Karpas-422 (cell line): ENCODE data around the gene HHLA2. TPM values are rescaled to one million over a fixed set of nuclear protein-coding genes. Genes with fewer than 3 reads are reported as not detected.
"Not testable (repeated sequence)": the region's sequence is repeated elsewhere in the genome, so short reads cannot be mapped to it uniquely, and the experiment has no call there.

Experiments
- DNase-seq: peaks from one replicate; pipeline ENCODE4 v3.0.0-alpha.2; 2015
- H2AFZ ChIP-seq: fragments of 200-600 bp; sonication (generic); 2 replicates; pipeline ENCODE4 v1.6.1; 2014; ENCODE audit warnings: antibody characterized with exemption, low read length, mixed read lengths
- H3K27ac ChIP-seq: fragments of 200-600 bp; sonication (generic); 2 replicates; pipeline ENCODE4 v1.5.1; 2014; ENCODE audit warnings: mild to moderate bottlenecking, low read length, moderate library complexity
- H3K27me3 ChIP-seq: fragments of 200-600 bp; sonication (generic); 2 replicates; pipeline ENCODE4 v1.6.1; 2014; ENCODE audit warnings: low read length, mixed read lengths
- H3K36me3 ChIP-seq: fragments of 200-600 bp; sonication (generic); 2 replicates; pipeline ENCODE4 v1.6.1; 2014; ENCODE audit warnings: low read length, mixed read lengths; ENCODE audit not compliant: insufficient read depth
- H3K4me1 ChIP-seq: fragments of 200-600 bp; sonication (generic); 2 replicates; pipeline ENCODE4 v1.6.1; 2014; ENCODE audit warnings: mild to moderate bottlenecking, low read length, mixed read lengths
- H3K4me2 ChIP-seq: fragments of 200-600 bp; sonication (generic); 2 replicates; pipeline ENCODE4 v1.6.1; 2014; ENCODE audit warnings: low read length, low read depth, mild to moderate bottlenecking; ENCODE audit not compliant: poor library complexity, severe bottlenecking
- H3K4me3 ChIP-seq: fragments of 200-600 bp; sonication (generic); 2 replicates; pipeline ENCODE4 v1.5.1; 2014; ENCODE audit warnings: mild to moderate bottlenecking, antibody characterized with exemption, low read length, mixed read lengths
- H3K79me2 ChIP-seq: fragments of 200-600 bp; sonication (generic); 2 replicates; pipeline ENCODE4 v1.6.1; 2014; ENCODE audit warnings: mild to moderate bottlenecking, low read length, mixed read lengths
- H3K9ac ChIP-seq: fragments of 200-600 bp; sonication (generic); 2 replicates; pipeline ENCODE4 v1.6.0; 2014; ENCODE audit warnings: low read length
- H3K9me2 ChIP-seq: fragments of 200-600 bp; sonication (generic), shearing (Covaris generic); replicated peaks from 2 replicates; pipeline ENCODE4 v1.6.0; 2014; ENCODE audit warnings: mild to moderate bottlenecking, low read length, moderate library complexity; ENCODE audit not compliant: insufficient read depth
- H3K9me3 ChIP-seq: fragments of 300-700, 200-600 bp; sonication (generic); 2 replicates; pipeline ENCODE4 v1.6.1; 2014; ENCODE audit warnings: low read length, mixed read lengths
- H4K20me1 ChIP-seq: fragments of 200-600 bp; sonication (generic); 2 replicates; pipeline ENCODE4 v1.6.1; 2014; ENCODE audit warnings: mild to moderate bottlenecking, antibody characterized with exemption, low read length, low read depth; ENCODE audit not compliant: insufficient read depth
- total RNA-seq: library from RNA; depleted of rRNA; stranded (reverse); fragments of >200 nt; shearing (Covaris generic); gene quantifications from 2 replicates; pipeline ENCODE4 v1.2.3, GENCODE V29; 2014; ENCODE audit warnings: low replicate concordance

Gene HHLA2
- total RNA-seq, 1 experiment from 2014 or later, result not detected

DNA sequence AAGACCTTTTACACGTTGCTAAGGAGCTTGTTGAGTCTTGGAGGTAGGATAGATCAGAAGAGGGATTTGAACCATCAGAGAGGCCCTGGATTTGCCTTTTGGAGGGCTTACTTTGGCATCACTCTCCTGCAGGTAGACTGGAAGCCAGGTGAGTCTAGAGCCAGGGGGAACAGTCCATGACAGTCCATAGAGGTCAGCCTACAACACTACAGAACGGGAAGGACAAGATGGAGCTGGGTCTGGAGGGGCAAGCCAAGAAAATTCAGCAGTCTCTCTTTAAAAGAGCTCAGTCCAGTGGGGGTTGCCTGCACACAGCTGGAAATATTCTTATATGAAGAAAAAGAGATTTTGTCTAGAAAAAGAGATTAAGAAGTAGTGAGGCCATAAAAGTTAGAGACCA lies 60.7 kb downstream of the HHLA2 start:
- Histone ChIP-seq H3K36me3 (no peaks in the 10 kb centered on the region), H3K27me3 (no peaks in the 10 kb centered on the region)
- DNase-seq, result no peak

DNA sequence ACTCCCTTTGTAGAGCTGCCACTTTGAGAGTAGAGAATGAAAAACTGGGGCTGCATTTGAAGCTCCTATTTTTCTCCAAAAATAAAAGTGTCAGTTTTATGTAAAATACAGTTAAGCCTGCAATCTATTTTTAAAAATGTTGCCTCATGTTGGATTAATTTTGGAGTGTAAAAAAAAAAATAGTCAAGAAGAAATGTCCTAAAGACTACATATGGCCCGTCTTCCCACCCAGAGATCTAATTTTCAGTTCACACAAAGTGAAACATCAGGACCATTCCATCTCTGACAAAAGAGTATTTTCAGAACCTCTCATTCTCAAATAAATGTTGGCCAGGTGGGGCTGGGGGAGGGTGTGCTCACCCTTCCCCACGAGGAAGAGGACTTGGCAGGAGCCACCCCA lies 62.7 kb downstream of the HHLA2 start:
- Histone ChIP-seq H3K27me3 (no peaks in the 10 kb centered on the region), H3K4me1 (no peaks in the 10 kb centered on the region), H3K9me2 (no peaks in the 10 kb centered on the region), H3K27ac (no peak overlapping the region), H3K9ac (no peak overlapping the region), H3K4me2 (no peak overlapping the region), H4K20me1 (no peaks in the 10 kb centered on the region), H3K79me2 (no peaks in the 10 kb centered on the region), H3K36me3 (no peaks in the 10 kb centered on the region), H2AFZ (no peak overlapping the region), H3K4me3 (no peak overlapping the region), H3K9me3 (no peaks in the 10 kb centered on the region)
- no peak for DNase-seq

More for the DNA sequence above, 60.7 kb downstream of the HHLA2 start:
- H3K4me2 ChIP-seq, result no peak overlapping the region
- no peaks in the 10 kb centered on the region for H3K4me1 ChIP-seq
- no peaks in the 10 kb centered on the region for H3K79me2 ChIP-seq
- H3K9ac ChIP-seq, result no peak overlapping the region
- no peaks in the 10 kb centered on the region for H3K9me2 ChIP-seq
- H3K4me3 ChIP-seq, result no peak overlapping the region
- no peaks in the 10 kb centered on the region for H4K20me1 ChIP-seq
- no peak overlapping the region for H2AFZ ChIP-seq
- no peak overlapping the region for H3K27ac ChIP-seq
- no peaks in the 10 kb centered on the region for H3K9me3 ChIP-seq

GRCh38 chr3:108376026-108376425 lies 79.7 kb downstream of the HHLA2 start:
- H4K20me1 ChIP-seq, result no peaks in the 10 kb centered on the region
- H3K9me3 ChIP-seq, result no peaks in the 10 kb centered on the region
- no peaks in the 10 kb centered on the region for H3K36me3 ChIP-seq
- H3K4me3 ChIP-seq, result no peak overlapping the region
- H3K27me3 ChIP-seq, result no peaks in the 10 kb centered on the region
- no peak for DNase-seq
- H3K9ac ChIP-seq, result no peak overlapping the region
- no peak overlapping the region for H3K4me2 ChIP-seq
- H3K4me1 ChIP-seq, result no peaks in the 10 kb centered on the region
- no peak overlapping the region for H3K27ac ChIP-seq
- H3K9me2 ChIP-seq, result no peaks in the 10 kb centered on the region
- no peaks in the 10 kb centered on the region for H3K79me2 ChIP-seq
- H2AFZ ChIP-seq, result no peak overlapping the region

- no peaks in the 10 kb centered on the region for H4K20me1 ChIP-seq
- H3K4me1 ChIP-seq, result no peaks in the 10 kb centered on the region
These were observed 81.0 kb downstream of the HHLA2 start for GRCh38 chr3:108377384-108377783.

GRCh38 chr3:108378153-108378951 lies 82.0 kb downstream of the HHLA2 start:
- Histone ChIP-seq H3K79me2 (no peaks in the 10 kb centered on the region), H2AFZ (no peak overlapping the region), H4K20me1 (no peaks in the 10 kb centered on the region), H3K27me3 (no peaks in the 10 kb centered on the region), H3K4me1 (no peaks in the 10 kb centered on the region), H3K9ac (no peak overlapping the region), H3K4me3 (no peak overlapping the region), H3K4me2 (no peak overlapping the region), H3K27ac (no peak overlapping the region), H3K9me3 (no peaks in the 10 kb centered on the region), H3K36me3 (no peaks in the 10 kb centered on the region), H3K9me2 (no peaks in the 10 kb centered on the region)
- DNase-seq, result peak; percentile 2

More at GRCh38 chr3:108377384-108377783, 81.0 kb downstream of the HHLA2 start:
- Histone ChIP-seq H3K36me3 (no peaks in the 10 kb centered on the region), H3K27me3 (no peaks in the 10 kb centered on the region), H3K27ac (no peak overlapping the region), H3K9me3 (no peaks in the 10 kb centered on the region), H3K4me3 (no peak overlapping the region), H3K9ac (no peak overlapping the region), H3K4me2 (no peak overlapping the region), H2AFZ (no peak overlapping the region), H3K9me2 (no peaks in the 10 kb centered on the region), H3K79me2 (no peaks in the 10 kb centered on the region)
- peak; percentile 20 for DNase-seq

DNA sequence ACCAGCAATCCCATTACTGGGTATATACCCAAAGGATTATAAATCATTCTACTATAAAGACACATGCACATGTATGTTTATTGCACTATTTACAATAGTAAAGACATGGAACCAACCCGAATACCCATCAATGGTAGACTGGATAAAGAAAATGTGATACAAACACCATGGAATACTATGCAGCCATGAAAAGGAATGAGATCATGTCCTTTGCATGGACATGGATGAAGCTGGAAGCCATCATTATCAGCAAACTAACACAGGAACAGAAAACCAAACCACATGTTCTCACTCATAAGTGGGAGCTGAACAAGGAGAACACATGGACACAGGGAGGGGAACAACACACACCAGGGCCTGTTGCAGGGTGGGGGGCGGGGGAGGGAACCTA lies 82.6 kb downstream of the HHLA2 start:
- H3K4me1 ChIP-seq, H2AFZ ChIP-seq, DNase-seq, H3K27me3 ChIP-seq, H3K4me2 ChIP-seq, H3K27ac ChIP-seq, H3K9me3 ChIP-seq, H3K4me3 ChIP-seq, H3K9me2 ChIP-seq, H3K36me3 ChIP-seq, H3K9ac ChIP-seq, H3K79me2 ChIP-seq, H4K20me1 ChIP-seq: not testable (repeated sequence)

GRCh38 chr3:108380128-108380795 lies 83.9 kb downstream of the HHLA2 start:
- Histone ChIP-seq H3K9me3 (no peaks in the 10 kb centered on the region), H3K36me3 (no peaks in the 10 kb centered on the region), H3K9me2 (no peaks in the 10 kb centered on the region), H3K4me1 (no peaks in the 10 kb centered on the region), H3K4me3 (no peak overlapping the region), H3K27ac (no peak overlapping the region), H4K20me1 (no peaks in the 10 kb centered on the region), H2AFZ (no peak overlapping the region), H3K27me3 (no peaks in the 10 kb centered on the region), H3K9ac (no peak overlapping the region), H3K79me2 (no peaks in the 10 kb centered on the region), H3K4me2 (no peak overlapping the region)
- DNase-seq, result peak; percentile 33

DNA sequence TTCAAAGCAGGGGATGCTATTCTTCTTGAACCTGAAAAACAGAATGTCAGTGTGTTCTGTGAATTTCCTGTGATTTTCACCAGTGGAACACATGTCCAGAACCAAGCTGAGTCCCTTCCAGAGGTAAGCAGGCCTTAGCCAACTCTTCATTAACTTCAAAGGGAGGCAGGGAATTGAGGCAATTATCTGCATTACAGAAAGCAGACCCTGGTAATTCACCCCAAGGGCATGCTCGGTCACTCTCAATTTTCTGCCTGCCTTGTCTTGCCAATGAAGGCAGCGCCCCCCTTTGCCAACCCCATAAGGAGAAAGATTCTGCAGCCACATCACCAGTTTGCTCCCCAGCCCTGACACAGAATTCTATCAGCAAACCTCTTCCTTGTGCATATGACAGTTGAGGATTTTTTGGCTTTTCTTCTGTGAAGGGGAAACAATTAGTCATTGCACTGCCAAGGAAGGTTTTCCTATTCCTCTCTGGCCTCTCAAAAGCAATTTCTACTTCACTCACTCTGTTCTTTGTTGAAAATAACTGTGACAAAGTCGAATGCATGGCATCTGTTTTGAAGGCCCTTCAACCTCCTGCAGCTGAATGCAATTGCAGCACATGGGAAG lies 85.3 kb downstream of the HHLA2 start:
- no peaks in the 10 kb centered on the region for H3K4me1 ChIP-seq
- no peaks in the 10 kb centered on the region for H3K9me2 ChIP-seq
- no peaks in the 10 kb centered on the region for H3K27me3 ChIP-seq
- no peaks in the 10 kb centered on the region for H3K36me3 ChIP-seq
- no peak overlapping the region for H3K9ac ChIP-seq
- no peaks in the 10 kb centered on the region for H3K9me3 ChIP-seq
- no peak overlapping the region for H3K27ac ChIP-seq
- peak; percentile 30 for DNase-seq
- H4K20me1 ChIP-seq, result no peaks in the 10 kb centered on the region
- no peak overlapping the region for H3K4me3 ChIP-seq
- H3K79me2 ChIP-seq, result no peaks in the 10 kb centered on the region
- no peak overlapping the region for H2AFZ ChIP-seq
- H3K4me2 ChIP-seq, result no peak overlapping the region
